SK-N-MC (cell line): ENCODE measurements around the gene KCNMA1.

Source experiments
- EZH2 ChIP-seq: fragments of 200-600 bp; sonication (generic); IDR thresholded peaks from one replicate; pipeline ENCODE4 v1.6.1; 2017; ENCODE audit warnings: antibody characterized with exemption
- POLR2AphosphoS5 ChIP-seq: IDR thresholded peaks from 2 replicates; pipeline ENCODE4 v1.6.1; 2012; ENCODE audit warnings: mild to moderate bottlenecking, low read depth, low read length, borderline replicate concordance

GRCh38 chr10:77518241-77518909, 119.2 kb downstream of the KCNMA1 start:
- TF ChIP-seq EZH2, result no peak
- TF ChIP-seq POLR2AphosphoS5, result no peak
